Left renal pelvis (tissue), 4 donors: Measurements from ENCODE around the gene CPNE9. TPM values are rescaled to one million over a fixed set of nuclear protein-coding genes. Genes with fewer than 3 reads are reported as not detected.
"Not testable (repeated sequence)": the region's sequence is repeated elsewhere in the genome, so short reads cannot be mapped to it uniquely, and the experiment has no call there.

Experiments used
- DNase-seq, 4 donors: peaks; one replicate each; pipeline ENCODE4 v3.0.0-alpha.2; 2013; ENCODE audit warnings: low read depth in 4 of 4, low spot score in 3 of 4
- polyA plus RNA-seq, 4 donors: library from polyadenylated mRNA; unstranded; fragments of 120-200 nt; gene quantifications; one replicate each; pipeline ENCODE4 v1.2.1, GENCODE V29; 2013; ENCODE audit not compliant: insufficient read length in 4 of 4

The CPNE9 gene
- polyA plus RNA-seq, 4 donors = 0.15 to 0.17 TPM; not detected in 2

DNA sequence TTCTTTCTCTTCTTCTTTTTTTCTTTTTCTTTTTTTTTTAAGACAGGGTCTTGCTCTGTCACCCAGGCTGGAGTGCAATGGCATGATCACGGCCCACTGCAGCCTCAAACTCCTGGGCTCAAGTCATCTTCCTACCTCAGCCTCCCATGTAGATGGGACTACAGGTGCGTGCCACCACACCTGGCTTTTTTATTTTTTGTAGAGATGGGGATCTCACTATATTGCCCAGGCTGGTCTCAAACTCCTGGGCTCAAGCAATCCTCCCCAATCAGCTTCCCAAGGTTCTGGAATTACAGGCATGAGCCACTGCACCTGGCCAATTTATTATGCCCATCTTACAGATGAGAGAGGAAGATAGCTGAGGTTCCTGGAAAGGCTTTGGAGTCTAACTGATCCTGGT lies 67.4 kb downstream of the CPNE9 start:
- DNase-seq = not testable (repeated sequence)

DNA sequence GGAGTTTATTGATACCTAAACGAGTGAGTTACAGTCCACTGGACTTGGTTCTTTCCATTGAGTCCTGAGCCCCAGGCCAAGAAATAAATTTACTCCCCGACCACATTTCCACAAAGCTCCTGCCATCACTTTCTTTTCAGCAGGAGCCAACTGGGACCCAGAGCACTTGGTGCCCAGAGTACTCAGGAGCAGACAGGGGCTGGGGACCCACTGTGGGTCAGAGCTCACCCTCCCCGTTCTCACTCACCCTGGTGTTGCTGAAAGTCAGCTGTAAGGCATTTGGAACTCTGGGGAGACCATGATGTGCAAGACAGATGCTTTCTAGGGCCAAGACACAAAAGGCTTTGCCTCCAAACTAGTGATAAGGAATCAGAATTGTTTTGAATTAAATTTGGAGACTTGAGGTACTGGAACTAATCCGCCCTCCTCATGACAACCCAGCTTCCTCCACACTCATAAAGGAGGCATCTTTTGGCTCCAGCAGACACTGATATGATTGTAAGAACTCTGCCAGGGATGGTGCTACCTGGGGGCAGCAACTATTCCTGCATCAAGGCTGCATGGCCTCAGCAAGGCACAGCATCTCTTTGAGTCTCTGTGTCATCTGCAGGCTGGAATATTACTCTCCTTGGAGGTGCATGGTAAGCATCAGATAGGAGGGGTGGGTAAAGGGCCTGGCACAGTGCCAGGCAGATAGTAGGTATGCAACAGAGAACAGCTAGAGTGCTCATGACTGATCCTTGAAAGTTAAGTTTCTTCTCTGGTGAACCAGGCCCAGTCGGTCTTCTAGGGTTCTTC lies 73.5 kb downstream of the CPNE9 start:
- no peak for DNase-seq

DNA sequence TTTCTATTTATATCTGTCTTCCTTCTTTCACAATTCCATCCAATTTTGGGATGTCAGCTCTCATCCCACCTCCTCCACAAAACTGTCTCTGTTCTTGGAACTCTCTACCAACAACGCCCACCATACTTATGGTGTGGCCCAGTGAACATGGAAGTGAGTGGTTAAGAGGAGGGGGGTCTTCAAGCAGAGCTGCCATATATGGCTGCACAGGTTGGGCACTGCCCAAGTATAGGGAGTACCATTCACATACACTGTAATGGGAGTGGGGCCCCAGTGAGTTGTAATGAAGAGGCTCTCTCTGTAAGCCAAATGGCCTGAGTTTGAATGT lies 74.0 kb downstream of the CPNE9 start:
- no peak for DNase-seq

DNA sequence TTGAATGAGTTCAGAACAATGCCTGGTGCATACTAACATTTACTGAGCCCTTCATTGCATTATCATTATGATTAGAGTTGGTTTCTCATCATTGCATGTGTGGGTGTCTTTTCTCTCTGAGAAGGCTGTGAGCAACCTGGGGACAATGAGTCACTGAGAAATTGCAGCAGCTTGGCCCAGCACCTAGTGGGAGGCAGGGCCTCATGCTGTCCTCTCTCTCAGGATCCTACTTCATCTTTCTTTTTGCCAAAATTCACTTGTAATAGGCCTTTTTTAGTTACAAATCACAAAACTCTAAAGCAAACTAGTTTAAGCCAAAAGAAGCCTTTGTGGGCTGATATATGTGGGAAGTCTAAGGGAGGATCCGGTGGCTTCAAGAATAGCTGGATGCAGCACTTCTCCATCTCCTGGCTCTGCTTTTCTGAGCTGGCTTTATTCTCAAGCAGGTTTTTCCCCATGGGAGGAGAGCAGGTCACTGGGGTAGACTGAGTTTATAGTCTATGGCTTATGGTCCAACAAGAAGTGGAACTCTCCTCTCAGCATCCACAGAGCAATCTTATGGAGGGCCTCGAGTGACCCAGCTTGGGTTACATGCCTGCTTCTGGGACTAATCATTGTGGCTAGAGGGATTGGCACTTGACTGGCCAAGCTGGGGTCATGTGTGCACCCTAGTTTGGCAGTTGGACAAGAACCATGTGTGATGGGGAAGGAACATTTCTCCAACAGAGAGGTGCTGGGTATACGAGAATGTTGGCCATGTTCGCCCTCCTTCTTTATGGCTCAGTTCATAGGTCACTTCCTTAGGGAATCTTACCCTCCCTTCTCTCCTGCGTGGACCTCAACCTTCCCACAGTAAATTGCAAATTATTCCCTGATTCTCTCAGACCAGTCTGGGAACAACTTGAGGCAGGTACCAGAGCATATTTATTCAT lies 74.8 kb downstream of the CPNE9 start:
- DNase-seq = no peak

DNA sequence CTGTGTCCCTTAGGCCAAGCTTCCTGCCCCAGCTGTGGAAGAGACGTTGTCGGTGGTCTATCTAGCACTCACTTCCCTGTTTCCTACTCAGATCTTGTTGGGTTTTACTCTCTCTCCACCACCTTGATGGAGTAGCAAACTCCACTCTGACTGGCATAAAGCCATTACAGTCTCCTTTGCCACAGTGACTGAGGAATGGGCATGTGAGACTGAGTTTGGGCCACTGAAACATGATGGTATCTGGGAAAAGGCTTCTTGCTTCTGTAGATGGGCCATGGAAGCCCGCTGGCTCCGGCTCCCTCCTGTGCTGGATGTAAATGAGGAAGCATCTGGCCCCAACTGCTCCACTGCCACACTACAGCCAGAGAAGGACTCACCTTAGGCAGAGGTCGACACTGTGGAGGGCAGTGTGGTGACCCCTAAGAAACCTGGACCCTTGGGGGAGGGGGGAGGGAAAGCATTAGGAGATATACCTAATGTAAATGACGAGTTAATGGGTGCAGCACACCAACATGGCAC lies 75.5 kb downstream of the CPNE9 start:
- DNase-seq = no peak

Other genes starting within 250 kb of the CPNE9 start
- under 1 TPM; 0.03 to 0.07 (median 0.06) TPM for gene LHFPL4, start 150.0 kb upstream of the CPNE9 start, polyA plus RNA-seq
- gene MTMR14, start 54.3 kb upstream of the CPNE9 start, polyA plus RNA-seq = 10 to 100 TPM; 22.7 to 38.6 (median 31.8) TPM
- 10 to 100 TPM; 18.5 to 23.2 (median 19.0) TPM for gene BRPF1, start 27.9 kb downstream of the CPNE9 start, polyA plus RNA-seq
- gene OGG1, start 46.1 kb downstream of the CPNE9 start, polyA plus RNA-seq = 10 to 100 TPM; 32.1 to 74.8 (median 50.5) TPM
- gene CAMK1, start 66.1 kb downstream of the CPNE9 start, polyA plus RNA-seq = 10 to 100 TPM; 17.0 to 41.1 (median 21.1) TPM
- 10 to 100 TPM; 50.5 to 79.8 (median 60.8) TPM for gene TADA3, start 88.6 kb downstream of the CPNE9 start, polyA plus RNA-seq
- 100 to 1,000 TPM; 103 to 150 (median 131) TPM for gene ARPC4, start 89.2 kb downstream of the CPNE9 start, polyA plus RNA-seq
- gene TTLL3, start 106.4 kb downstream of the CPNE9 start, polyA plus RNA-seq = 10 to 100 TPM; 33.3 to 93.1 (median 56.7) TPM
- 10 to 100 TPM; 20.4 to 43.0 (median 30.8) TPM for gene RPUSD3, start 140.2 kb downstream of the CPNE9 start, polyA plus RNA-seq
- gene CIDEC, start 176.4 kb downstream of the CPNE9 start, polyA plus RNA-seq = under 1 TPM in 1 of 4 donors, not detected in 3; 0.37 TPM
- 10 to 100 TPM; 31.1 to 46.2 (median 44.1) TPM for gene JAGN1, start 186.8 kb downstream of the CPNE9 start, polyA plus RNA-seq
- gene IL17RE, start 199.0 kb downstream of the CPNE9 start, polyA plus RNA-seq = 10 to 100 TPM in 3 of 4 donors, 1 to 10 TPM in 1; 1.8 to 20.1 (median 14.7) TPM
- 10 to 100 TPM; 39.0 to 44.0 (median 42.5) TPM for gene IL17RC, start 213.3 kb downstream of the CPNE9 start, polyA plus RNA-seq
- gene CRELD1, start 230.0 kb downstream of the CPNE9 start, polyA plus RNA-seq = 10 to 100 TPM; 44.9 to 77.3 (median 54.0) TPM
- 1 to 10 TPM; 3.2 to 5.6 (median 3.6) TPM for gene PRRT3, start 248.6 kb downstream of the CPNE9 start, polyA plus RNA-seq